Measurements from ENCODE around the gene AFF2. TPM values are rescaled to one million over a fixed set of nuclear protein-coding genes. Genes with fewer than 3 reads are reported as not detected.

Gene AFF2
- total RNA-seq, 1 donor from 2014 or later: 13.4 TPM

GRCh38 chrX:148681605-148682004 lies 181.2 kb downstream of the AFF2 start:
- no peaks in the 10 kb centered on the region for H3K4me1 ChIP-seq
- no peak overlapping the region for H3K4me3 ChIP-seq
- TF ChIP-seq, protein P1, sequence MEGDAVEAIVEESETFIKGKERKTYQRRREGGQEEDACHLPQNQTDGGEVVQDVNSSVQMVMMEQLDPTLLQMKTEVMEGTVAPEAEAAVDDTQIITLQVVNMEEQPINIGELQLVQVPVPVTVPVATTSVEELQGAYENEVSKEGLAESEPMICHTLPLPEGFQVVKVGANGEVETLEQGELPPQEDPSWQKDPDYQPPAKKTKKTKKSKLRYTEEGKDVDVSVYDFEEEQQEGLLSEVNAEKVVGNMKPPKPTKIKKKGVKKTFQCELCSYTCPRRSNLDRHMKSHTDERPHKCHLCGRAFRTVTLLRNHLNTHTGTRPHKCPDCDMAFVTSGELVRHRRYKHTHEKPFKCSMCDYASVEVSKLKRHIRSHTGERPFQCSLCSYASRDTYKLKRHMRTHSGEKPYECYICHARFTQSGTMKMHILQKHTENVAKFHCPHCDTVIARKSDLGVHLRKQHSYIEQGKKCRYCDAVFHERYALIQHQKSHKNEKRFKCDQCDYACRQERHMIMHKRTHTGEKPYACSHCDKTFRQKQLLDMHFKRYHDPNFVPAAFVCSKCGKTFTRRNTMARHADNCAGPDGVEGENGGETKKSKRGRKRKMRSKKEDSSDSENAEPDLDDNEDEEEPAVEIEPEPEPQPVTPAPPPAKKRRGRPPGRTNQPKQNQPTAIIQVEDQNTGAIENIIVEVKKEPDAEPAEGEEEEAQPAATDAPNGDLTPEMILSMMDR (IDR thresholded peaks at IDR 0.05): no peak
- H3K9me3 ChIP-seq: no peaks in the 10 kb centered on the region
- H3K27ac ChIP-seq: no peak overlapping the region
- intact Hi-C loops (cut with DNase I): no loop called here
- H3K36me3 ChIP-seq: no peaks in the 10 kb centered on the region
- ATAC-seq (no peak), DNase-seq (no peak)
- H3K27me3 ChIP-seq: no peaks in the 10 kb centered on the region

DNA sequence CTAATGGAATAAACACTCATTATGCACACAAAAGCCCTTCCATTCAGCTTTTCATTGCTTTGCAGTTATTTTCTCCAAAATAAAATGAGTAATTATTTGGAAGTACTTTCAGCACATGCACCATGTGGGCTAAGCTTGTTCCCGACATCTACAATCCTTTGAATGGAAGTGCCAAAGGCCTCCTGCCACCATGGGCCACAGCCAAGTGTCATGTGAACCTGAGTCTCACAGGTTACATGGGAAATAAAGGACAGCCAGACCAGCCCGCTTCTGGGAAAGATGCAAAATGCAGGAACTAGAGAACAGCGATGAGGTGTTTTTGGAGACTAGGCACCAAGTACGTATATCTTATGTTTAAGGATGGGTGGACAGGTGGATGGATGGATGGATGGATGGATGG lies 181.8 kb downstream of the AFF2 start:
- no peak for DNase-seq
- Histone ChIP-seq H3K27me3 (no peaks in the 10 kb centered on the region), H3K27ac (no peak overlapping the region), H3K4me3 (no peak overlapping the region), H3K4me1 (no peaks in the 10 kb centered on the region), H3K9me3 (no peaks in the 10 kb centered on the region), H3K36me3 (no peaks in the 10 kb centered on the region)
- TF ChIP-seq, protein P1 (IDR thresholded peaks at IDR 0.05): no peak
- ATAC-seq: no peak
- intact Hi-C loops (cut with DNase I): no loop called here

DNA sequence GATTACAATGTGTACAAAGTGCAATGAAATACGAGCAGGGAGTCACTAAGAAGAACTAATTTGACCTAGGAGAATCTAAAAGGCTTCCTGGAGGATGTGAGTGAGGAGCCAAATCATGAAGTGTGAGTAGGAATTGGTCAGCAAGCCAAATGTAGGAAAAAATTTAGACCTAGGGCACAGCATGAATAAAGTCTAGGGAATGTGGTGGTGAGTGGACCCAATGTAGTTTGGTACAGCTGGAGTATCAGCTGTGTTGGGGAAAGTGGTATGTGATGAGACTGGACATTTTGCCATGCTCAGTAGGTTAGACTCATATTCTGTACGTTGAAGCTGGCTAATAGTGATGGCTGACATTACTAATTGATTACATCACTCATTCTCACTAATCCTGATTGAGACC lies 191.0 kb downstream of the AFF2 start:
- Histone ChIP-seq H3K27ac (no peak overlapping the region), H3K9me3 (no peaks in the 10 kb centered on the region), H3K4me3 (no peak overlapping the region), H3K27me3 (no peaks in the 10 kb centered on the region), H3K4me1 (no peaks in the 10 kb centered on the region), H3K36me3 (no peaks in the 10 kb centered on the region)
- TF ChIP-seq, protein P1 (IDR thresholded peaks at IDR 0.05): no peak
- intact Hi-C loops (cut with DNase I): no loop called here
- ATAC-seq: no peak
- DNase-seq: no peak

GRCh38 chrX:148695255-148695654 lies 194.8 kb downstream of the AFF2 start:
- Histone ChIP-seq H3K4me3 (no peak overlapping the region), H3K36me3 (no peaks in the 10 kb centered on the region), H3K4me1 (no peaks in the 10 kb centered on the region), H3K27ac (no peak overlapping the region), H3K27me3 (no peaks in the 10 kb centered on the region), H3K9me3 (no peaks in the 10 kb centered on the region)
- intact Hi-C loops (cut with DNase I): no loop called here
- TF ChIP-seq, protein P1 (IDR thresholded peaks at IDR 0.05): no peak
- ATAC-seq (no peak), DNase-seq (no peak)

- Histone ChIP-seq H3K4me3 (no peak overlapping the region), H3K36me3 (no peaks in the 10 kb centered on the region), H3K27me3 (no peaks in the 10 kb centered on the region), H3K4me1 (no peaks in the 10 kb centered on the region), H3K9me3 (no peaks in the 10 kb centered on the region), H3K27ac (no peak overlapping the region)
- intact Hi-C loops (cut with DNase I): no loop called here
- ATAC-seq: no peak
- TF ChIP-seq, protein P1 (IDR thresholded peaks at IDR 0.05): no peak
- DNase-seq: no peak
Measured at GRCh38 chrX:148698221-148698620, 197.8 kb downstream of the AFF2 start.

GRCh38 chrX:148700021-148700420 lies 199.6 kb downstream of the AFF2 start:
- intact Hi-C loops (cut with DNase I): no loop called here
- H3K36me3 ChIP-seq: no peaks in the 10 kb centered on the region
- no peak overlapping the region for H3K27ac ChIP-seq
- no peak for DNase-seq
- TF ChIP-seq, protein P1 (IDR thresholded peaks at IDR 0.05): no peak
- no peaks in the 10 kb centered on the region for H3K9me3 ChIP-seq
- H3K4me3 ChIP-seq: no peak overlapping the region
- H3K4me1 ChIP-seq: no peaks in the 10 kb centered on the region
- ATAC-seq: no peak
- H3K27me3 ChIP-seq: no peaks in the 10 kb centered on the region

All from upper lobe of right lung (tissue), 1 donor.